K562 (cell line): Measurements from ENCODE around the gene AOC1. TPM values are rescaled to one million over a fixed set of nuclear protein-coding genes. Genes with fewer than 3 reads are reported as not detected.

Source experiments
- ATAC-seq: fragments of 200-7000 bp; cut with Tn5 transposase; 3 replicates; pipeline ENCODE4 v1.9.1; 2020; ENCODE audit warnings: moderate library complexity
- BruUV-seq: library from RNA; stranded (reverse); fragments of 400-500 nt; replicated peaks from 2 replicates; lab custom pipeline; 2021; lab: Mats Ljungman, UMichigan
- CTCF ChIA-PET: fragments of 300-600 bp; formaldehyde crosslinking; extraction: SDS; loops from one replicate; lab custom pipeline; 2021; ENCODE audit warnings: low intra/inter-chr PET ratio; lab: Yijun Ruan, JAX
- POLR2A ChIA-PET: fragments of 300-600, 350-650 bp; sonication (Branson Sonifier 250); formaldehyde crosslinking; extraction: SDS; loops from one replicate; lab custom pipeline; 2021; ENCODE audit warnings: antibody characterized with exemption, inconsistent platforms; lab: Yijun Ruan, JAX
- DNase-seq, 4 experiments: peaks; one replicate each; pipeline versions ENCODE4 v3.0.0 to v3.0.0-alpha.2; 2011 to 2018; ENCODE audit warnings: low spot score in 3 of 4, mixed read lengths in 3 of 4; ENCODE audit errors: extremely low read depth in 1 of 4
- FAIRE-seq: peaks from 2 replicates; lab custom pipeline; 2011; peaks lifted over from hg19 to GRCh38; lab: Jason Lieb, UNC
- H2AFZ ChIP-seq: 2 replicates; pipeline ENCODE4 v1.6.0; 2011; ENCODE audit warnings: low read depth, low read length, control low read depth, inconsistent platforms
- H3K27ac ChIP-seq: fragments of 200-600 bp; 3 replicates; pipeline ENCODE4 v1.8.0; 2011; ENCODE audit warnings: low read depth, mild to moderate bottlenecking, control low read depth, inconsistent platforms, low read length, moderate library complexity, mixed read lengths; ENCODE audit errors: extremely low read depth
- H3K27me3 ChIP-seq, 2 experiments: fragments of 300-600 bp in 1 of 2; 2 replicates in 1 of 2; 3 replicates in 1 of 2; pipeline versions ENCODE4 v1.6.0 to v1.8.0; 2011; ENCODE audit warnings: inconsistent platforms in 2 of 2, low read length in 2 of 2, mild to moderate bottlenecking in 1 of 2, mixed read lengths in 1 of 2, moderate library complexity in 1 of 2; ENCODE audit not compliant: control insufficient read depth in 2 of 2, insufficient read depth in 2 of 2
- H3K36me3 ChIP-seq: fragments of 300-600 bp; 3 replicates; pipeline ENCODE4 v1.8.0; 2011; ENCODE audit warnings: mild to moderate bottlenecking, low read length, inconsistent platforms; ENCODE audit not compliant: control insufficient read depth, insufficient read depth
- H3K4me1 ChIP-seq, 2 experiments: fragments of 200-600 bp in 1 of 2; replicated peaks in 1 of 2; 2 replicates in 1 of 2; 3 replicates in 1 of 2; pipeline versions ENCODE4 v1.5.1 to v1.8.0; 2011; ENCODE audit warnings: inconsistent platforms in 2 of 2, low read length in 2 of 2, mild to moderate bottlenecking in 1 of 2, mixed read lengths in 1 of 2, moderate library complexity in 1 of 2; ENCODE audit not compliant: control insufficient read depth in 2 of 2, insufficient read depth in 2 of 2
- H3K4me2 ChIP-seq: 2 replicates; pipeline ENCODE4 v1.6.1; 2011; ENCODE audit warnings: low read length, control low read depth, inconsistent platforms, mixed read lengths; ENCODE audit not compliant: insufficient read depth
- H3K4me3 ChIP-seq: fragments of 200-600 bp; sonication (generic), shearing (Covaris generic); 2 replicates; pipeline ENCODE4 v1.5.1; 2016; ENCODE audit warnings: control low read depth, inconsistent platforms
- H3K79me2 ChIP-seq: fragments of 200-600 bp; 3 replicates; pipeline ENCODE4 v1.8.0; 2011; ENCODE audit warnings: low read length, inconsistent platforms; ENCODE audit not compliant: control insufficient read depth, insufficient read depth
- H3K9ac ChIP-seq, 2 experiments: 2 replicates each; pipeline versions ENCODE4 v1.6.0 to v1.6.1; 2011; ENCODE audit warnings: low read depth in 2 of 2, low read length in 2 of 2, control low read depth in 1 of 2, inconsistent platforms in 1 of 2, mild to moderate bottlenecking in 1 of 2, mixed read lengths in 1 of 2; ENCODE audit not compliant: insufficient read depth in 1 of 2
- H3K9me1 ChIP-seq: one replicate; pipeline ENCODE4 v1.6.0; 2011; ENCODE audit warnings: inconsistent platforms, mild to moderate bottlenecking, low read length, moderate library complexity; ENCODE audit not compliant: control insufficient read depth, insufficient read depth
- H3K9me3 ChIP-seq: replicated peaks from 2 replicates; pipeline ENCODE4 v1.5.1; 2011; ENCODE audit warnings: low read depth, low read length, inconsistent platforms; ENCODE audit not compliant: control insufficient read depth, insufficient read depth
- H4K20me1 ChIP-seq: replicated peaks from 2 replicates; pipeline ENCODE4 v1.6.1; 2011; ENCODE audit warnings: low read length, inconsistent platforms, mixed read lengths; ENCODE audit not compliant: control insufficient read depth, insufficient read depth
- ATF4 ChIP-seq: fragments of 450-650 bp; formaldehyde crosslinking; IDR thresholded peaks from 2 replicates; pipeline ENCODE4 v1.4.0; 2022; ENCODE audit warnings: mild to moderate bottlenecking, moderate library complexity
- BRF1 ChIP-seq: IDR thresholded peaks from 3 replicates; pipeline ENCODE4 v1.6.1; 2011; ENCODE audit warnings: borderline replicate concordance, mild to moderate bottlenecking; ENCODE audit not compliant: insufficient read length; ENCODE audit errors: extremely low read depth
- CBX3 ChIP-seq, 2 experiments: IDR thresholded peaks; 1 replicate in 1 of 2; 2 replicates in 1 of 2; pipeline ENCODE4 v1.6.1; 2012; ENCODE audit warnings: inconsistent platforms in 2 of 2, low read length in 2 of 2, borderline replicate concordance in 1 of 2, control low read depth in 1 of 2
- DACH1 ChIP-seq: fragments of 450-650 bp; IDR thresholded peaks from 2 replicates; pipeline ENCODE4 v1.6.1; 2018; ENCODE audit not compliant: partially characterized antibody
- HNRNPK ChIP-seq: fragments of 200-400 bp; formaldehyde crosslinking; IDR thresholded peaks from one replicate; pipeline ENCODE4 v1.6.1; 2018; ENCODE audit warnings: mild to moderate bottlenecking, low read depth, low read length; ENCODE audit not compliant: poor library complexity, severe bottlenecking
- POLR2B ChIP-seq: fragments of 450-650 bp; IDR thresholded peaks from 2 replicates; pipeline ENCODE4 v1.6.1; 2018; ENCODE audit warnings: low read depth; ENCODE audit not compliant: partially characterized antibody
- PTTG1 ChIP-seq: fragments of 450-650 bp; IDR thresholded peaks from 2 replicates; pipeline ENCODE4 v1.6.1; 2016; ENCODE audit warnings: low read depth, mild to moderate bottlenecking, missing genetic modification characterization, missing compliant biosample characterization
- WGBS: fragments of 100-300 bp; shearing (Covaris generic); methylation state at CpG from one replicate; pipeline ENCODE4 v1.1.6; 2016; ENCODE audit warnings: low coverage, mixed read lengths; ENCODE audit not compliant: insufficient coverage; ENCODE audit errors: missing lambda C conversion rate; 5-methylcytosine and 5-hydroxymethylcytosine counted together
- in situ Hi-C: fragments of 300-500 bp; cut with MboI; formaldehyde crosslinking; loops from 4 replicates; pipeline ENCODE4 v1.15.0; 2018; ENCODE audit warnings: inconsistent platforms, mixed read lengths
- intact Hi-C: fragments of 100-400 bp; cut with micrococcal nuclease; formaldehyde crosslinking; loops from 2 replicates; pipeline ENCODE4 v1.14.2; 2022
- polyA plus RNA-seq, 8 experiments: library from polyadenylated mRNA; depleted of rRNA in 4 of 8; stranded (reverse) in 5 of 8; unstranded in 3 of 8; fragments of >200 nt; fragmentation: Nextera tagmentation in 2 of 8; fragmentation: Illumina TruSeq in 1 of 8; extraction: Ambion mirVana in 2 of 8; extraction: Trizol in 1 of 8; gene quantifications; 2 replicates each; pipeline versions ENCODE4 v1.2.1 to v1.2.3, GENCODE V29; 2011 to 2014; ENCODE audit warnings: inconsistent platforms in 1 of 8, missing spikeins in 1 of 8
- total RNA-seq, 7 experiments: library from RNA; depleted of rRNA in 6 of 7; stranded (reverse); fragments of >200 nt in 6 of 7; fragmentation: Illumina TruSeq in 2 of 7; extraction: Trizol in 2 of 7; gene quantifications; 2 replicates each; pipeline versions ENCODE4 v1.2.1 to v1.2.3, GENCODE V29; 2011 to 2021; ENCODE audit warnings: low replicate concordance in 1 of 7
- TF ChIP-seq, protein P1 (sequence below): fragments of 450-650 bp; IDR thresholded peaks from 2 replicates; pipeline ENCODE4 v1.6.1; 2016
- TF ChIP-seq, protein P2 (sequence below): fragments of 450-650 bp; formaldehyde crosslinking; conservative IDR thresholded peaks from 2 replicates; pipeline ENCODE4 v1.4.0; 2022; ENCODE audit warnings: mild to moderate bottlenecking, missing genetic modification characterization

AOC1 gene
- total and polyA plus RNA-seq, 9 of the 15 experiments (the other 6 are each of a cell fraction or from before 2014, with no cell fraction given): not detected

DNA sequence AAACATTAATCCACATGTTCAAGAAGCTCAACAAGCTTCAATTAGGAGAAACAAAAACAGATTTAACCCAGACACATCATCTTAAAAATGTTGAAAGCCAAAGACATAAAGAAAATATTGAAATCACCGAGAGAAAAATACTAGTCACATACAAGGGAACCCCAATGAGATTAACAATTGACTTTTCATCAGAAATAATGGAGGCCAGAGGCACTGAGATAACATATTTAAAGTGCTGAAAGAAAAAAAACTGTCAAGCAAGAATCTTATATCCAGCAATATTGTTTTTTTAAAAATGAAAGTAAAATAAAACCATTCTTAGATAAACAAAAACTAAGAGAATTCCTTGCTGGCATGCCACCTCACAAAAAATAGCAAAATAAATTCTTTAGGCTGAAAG is 28.9 kb downstream of the AOC1 start:
- Histone ChIP-seq H3K79me2 (no peaks in the 10 kb centered on the region), H3K4me2 (no peak overlapping the region)
- CTCF ChIA-PET: no interaction called here
- TF ChIP-seq CBX3 (IDR thresholded peaks at IDR 0.05; ENCODE audit: borderline replicate concordance in 1 of 2, low read length in 2 of 2) (peak in 1 of 2 experiments; percentile 78; a peak in 2 of 3 replicates), PTTG1 (tag) (no peak)
- TF ChIP-seq, all 486 proteins: peak for 1
- Histone ChIP-seq H3K9ac (no peak overlapping the region), H3K4me1 (peaks cover 0 to 3% of the 10 kb centered on the region in 2 experiments; a peak in 2 of 5 replicates), H4K20me1 (no peaks in the 10 kb centered on the region), H2AFZ (no peak overlapping the region), H3K27me3 (peaks cover 14 to 17% of the 10 kb centered on the region in 2 experiments), H3K27ac (no peak overlapping the region), H3K36me3 (no peaks in the 10 kb centered on the region), H3K9me3 (no peaks in the 10 kb centered on the region), H3K9me1 (no peaks in the 10 kb centered on the region), H3K4me3 (no peak overlapping the region)
- FAIRE-seq (no peak), DNase-seq (no peak), ATAC-seq (no peak)
- in situ Hi-C loops: no loop called here
- no TSS peak for BruUV-seq
- 0% methylated on average over 1 of the region's 1 CpG for WGBS
- intact Hi-C loops: loop anchor here (10.0 kb wide), 1 partner anchor 284 kb away; the partner anchor contains the start of gene GBX1
- POLR2A ChIA-PET: no interaction called here

DNA sequence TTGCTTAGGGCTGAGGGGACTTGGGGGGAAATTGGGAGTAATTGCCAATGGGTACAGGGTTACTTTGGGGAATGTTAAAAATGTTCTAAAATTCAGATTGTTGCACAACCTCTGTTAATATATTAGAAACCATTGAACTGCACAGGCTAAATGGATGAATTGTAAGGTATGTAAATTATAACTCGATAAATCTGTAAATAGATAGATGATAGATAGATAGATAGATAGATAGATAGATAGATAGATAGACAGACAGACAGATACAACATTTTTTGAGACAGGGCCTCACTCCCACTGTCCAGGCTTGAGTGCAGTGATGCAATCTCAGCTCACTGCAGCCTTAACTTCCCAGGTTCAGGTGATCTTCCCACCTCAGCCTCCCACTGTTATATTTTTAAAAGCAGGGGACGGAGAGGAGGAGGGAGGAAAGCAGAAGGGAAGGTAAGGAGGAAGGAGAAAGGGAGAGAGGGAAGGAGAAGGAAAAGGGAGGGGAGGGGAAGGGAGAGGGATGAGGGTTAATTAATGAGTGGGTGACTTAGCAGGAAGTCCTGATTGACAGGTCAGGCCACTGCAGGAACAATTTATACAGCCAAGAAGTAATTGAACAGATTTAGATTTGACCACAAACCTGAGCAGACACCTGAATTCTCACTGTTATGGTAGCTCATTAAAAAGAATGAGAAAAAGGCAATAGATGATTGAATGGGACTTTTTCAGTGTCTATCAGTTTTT is 38.7 kb downstream of the AOC1 start:
- 5% methylated on average over 2 of the region's 2 CpGs for WGBS
- H3K27me3 ChIP-seq: peaks cover 8 to 14% of the 10 kb centered on the region in 2 experiments; a peak in 3 of 5 replicates
- in situ Hi-C loops: no loop called here
- no peaks in the 10 kb centered on the region for H3K79me2 ChIP-seq
- POLR2A ChIA-PET: interaction anchor here (0.6 kb wide), 1 partner anchor 21 kb away, joined by 3 read pairs; no protein-coding TSS in a partner anchor
- H3K9ac ChIP-seq: no peak overlapping the region
- CTCF ChIA-PET: no interaction called here
- ATAC-seq (no peak), DNase-seq (no peak), FAIRE-seq (no peak)
- intact Hi-C loops: no loop called here
- H3K9me1 ChIP-seq: no peaks in the 10 kb centered on the region
- no peaks in the 10 kb centered on the region for H3K36me3 ChIP-seq
- no peak overlapping the region for H3K27ac ChIP-seq
- no peaks in the 10 kb centered on the region for H4K20me1 ChIP-seq
- peaks cover 2% of the 10 kb centered on the region; the same call in 1 of the 2 replicates for H3K9me3 ChIP-seq
- no peak overlapping the region for H3K4me2 ChIP-seq
- no TSS peak for BruUV-seq
- no peak overlapping the region for H2AFZ ChIP-seq
- H3K4me3 ChIP-seq: no peak overlapping the region
- H3K4me1 ChIP-seq: no peaks in the 10 kb centered on the region
- TF ChIP-seq, protein P1, sequence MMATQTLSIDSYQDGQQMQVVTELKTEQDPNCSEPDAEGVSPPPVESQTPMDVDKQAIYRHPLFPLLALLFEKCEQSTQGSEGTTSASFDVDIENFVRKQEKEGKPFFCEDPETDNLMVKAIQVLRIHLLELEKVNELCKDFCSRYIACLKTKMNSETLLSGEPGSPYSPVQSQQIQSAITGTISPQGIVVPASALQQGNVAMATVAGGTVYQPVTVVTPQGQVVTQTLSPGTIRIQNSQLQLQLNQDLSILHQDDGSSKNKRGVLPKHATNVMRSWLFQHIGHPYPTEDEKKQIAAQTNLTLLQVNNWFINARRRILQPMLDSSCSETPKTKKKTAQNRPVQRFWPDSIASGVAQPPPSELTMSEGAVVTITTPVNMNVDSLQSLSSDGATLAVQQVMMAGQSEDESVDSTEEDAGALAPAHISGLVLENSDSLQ: peak; percentile 75
- TF ChIP-seq, protein P2, sequence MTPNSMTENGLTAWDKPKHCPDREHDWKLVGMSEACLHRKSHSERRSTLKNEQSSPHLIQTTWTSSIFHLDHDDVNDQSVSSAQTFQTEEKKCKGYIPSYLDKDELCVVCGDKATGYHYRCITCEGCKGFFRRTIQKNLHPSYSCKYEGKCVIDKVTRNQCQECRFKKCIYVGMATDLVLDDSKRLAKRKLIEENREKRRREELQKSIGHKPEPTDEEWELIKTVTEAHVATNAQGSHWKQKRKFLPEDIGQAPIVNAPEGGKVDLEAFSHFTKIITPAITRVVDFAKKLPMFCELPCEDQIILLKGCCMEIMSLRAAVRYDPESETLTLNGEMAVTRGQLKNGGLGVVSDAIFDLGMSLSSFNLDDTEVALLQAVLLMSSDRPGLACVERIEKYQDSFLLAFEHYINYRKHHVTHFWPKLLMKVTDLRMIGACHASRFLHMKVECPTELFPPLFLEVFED (CRISPR knock-in tag): 0 out of 2 replicates have a peak, but pooled peaks have one; percentile 27
- TF ChIP-seq BRF1 (no peak), ATF4 (CRISPR knock-in tag) (no peak), POLR2B (no peak), HNRNPK (peak; percentile 49), DACH1 (peak; percentile 82)
